Measurements from ENCODE around the gene TIGD1.

TIGD1 gene

DNA sequence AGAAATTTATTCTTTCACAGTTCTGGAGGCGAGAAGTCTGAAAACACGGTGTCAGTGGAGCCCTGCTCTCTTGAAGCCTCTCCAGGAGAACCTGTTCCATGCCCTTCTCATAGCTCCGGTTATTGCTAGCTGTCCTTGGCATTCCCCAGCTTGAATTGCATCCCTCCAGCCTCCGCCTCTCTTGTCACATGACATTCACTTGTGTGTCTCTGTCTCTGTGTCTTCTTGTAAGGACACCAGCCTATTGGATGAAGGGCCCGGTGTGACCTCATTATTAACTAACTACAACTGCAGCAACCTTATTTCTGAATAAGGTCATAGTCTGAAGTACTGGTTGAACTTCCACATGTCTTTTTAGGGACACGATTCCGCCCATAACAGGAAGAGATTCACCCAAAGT is 34.7 kb downstream of the TIGD1 start:
- H3K4me3 ChIP-seq (ENCODE audit: low read depth, low read length), result no peak overlapping the region
- DNase-seq (ENCODE audit: low read depth), result no peak
- TF ChIP-seq, protein P1, sequence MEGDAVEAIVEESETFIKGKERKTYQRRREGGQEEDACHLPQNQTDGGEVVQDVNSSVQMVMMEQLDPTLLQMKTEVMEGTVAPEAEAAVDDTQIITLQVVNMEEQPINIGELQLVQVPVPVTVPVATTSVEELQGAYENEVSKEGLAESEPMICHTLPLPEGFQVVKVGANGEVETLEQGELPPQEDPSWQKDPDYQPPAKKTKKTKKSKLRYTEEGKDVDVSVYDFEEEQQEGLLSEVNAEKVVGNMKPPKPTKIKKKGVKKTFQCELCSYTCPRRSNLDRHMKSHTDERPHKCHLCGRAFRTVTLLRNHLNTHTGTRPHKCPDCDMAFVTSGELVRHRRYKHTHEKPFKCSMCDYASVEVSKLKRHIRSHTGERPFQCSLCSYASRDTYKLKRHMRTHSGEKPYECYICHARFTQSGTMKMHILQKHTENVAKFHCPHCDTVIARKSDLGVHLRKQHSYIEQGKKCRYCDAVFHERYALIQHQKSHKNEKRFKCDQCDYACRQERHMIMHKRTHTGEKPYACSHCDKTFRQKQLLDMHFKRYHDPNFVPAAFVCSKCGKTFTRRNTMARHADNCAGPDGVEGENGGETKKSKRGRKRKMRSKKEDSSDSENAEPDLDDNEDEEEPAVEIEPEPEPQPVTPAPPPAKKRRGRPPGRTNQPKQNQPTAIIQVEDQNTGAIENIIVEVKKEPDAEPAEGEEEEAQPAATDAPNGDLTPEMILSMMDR (conservative IDR thresholded peaks at IDR 0.05; ENCODE audit: low read depth, low read length), result no peak

DNA sequence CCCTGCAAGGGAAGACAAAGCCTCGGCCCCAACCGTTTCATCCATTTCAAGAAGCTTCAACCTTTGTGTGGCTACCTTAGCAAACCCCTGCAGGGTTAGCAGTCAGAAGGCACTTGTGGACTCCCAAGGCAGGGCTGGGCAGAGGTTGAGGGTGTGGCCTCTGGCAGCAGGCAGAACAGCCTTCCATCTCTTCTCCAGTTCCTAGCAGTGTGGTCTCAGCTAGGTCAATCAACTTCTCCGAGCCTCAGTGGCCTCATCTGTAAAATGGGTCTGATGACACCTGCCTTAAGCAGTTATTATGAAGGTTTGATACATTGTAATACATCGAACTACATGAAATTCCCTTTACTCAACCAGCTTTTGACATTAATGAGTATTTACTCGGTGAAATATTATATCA is 37.0 kb downstream of the TIGD1 start:
- TF ChIP-seq, protein P1 (conservative IDR thresholded peaks at IDR 0.05; ENCODE audit: low read depth, low read length), result no peak
- no peak for DNase-seq (ENCODE audit: low read depth)
- H3K4me3 ChIP-seq (ENCODE audit: low read depth, low read length), result no peak overlapping the region

DNA sequence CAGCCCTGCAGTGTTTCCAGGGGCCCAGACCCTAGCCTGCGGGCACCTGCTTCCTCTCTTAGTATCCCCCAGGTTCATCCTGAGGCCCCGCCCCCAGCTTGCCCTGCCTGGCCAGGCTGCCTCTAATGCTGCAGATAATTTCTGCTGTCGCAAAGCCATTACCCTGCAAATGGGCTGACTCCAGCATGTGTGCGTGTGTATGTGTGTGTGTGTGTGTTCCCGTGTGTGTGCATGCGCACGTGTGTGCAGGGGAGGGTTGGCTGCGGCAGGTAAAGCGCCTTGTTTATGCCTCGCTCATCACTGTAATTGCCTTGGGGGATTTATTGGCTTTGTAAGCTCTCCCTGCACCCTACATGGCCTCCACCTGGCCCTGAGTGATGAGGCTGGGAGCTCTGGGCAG is 37.8 kb downstream of the TIGD1 start:
- H3K4me3 ChIP-seq (ENCODE audit: low read depth, low read length), result no peak overlapping the region
- DNase-seq (ENCODE audit: low read depth), result no peak
- TF ChIP-seq, protein P1 (conservative IDR thresholded peaks at IDR 0.05; ENCODE audit: low read depth, low read length), result no peak

DNA sequence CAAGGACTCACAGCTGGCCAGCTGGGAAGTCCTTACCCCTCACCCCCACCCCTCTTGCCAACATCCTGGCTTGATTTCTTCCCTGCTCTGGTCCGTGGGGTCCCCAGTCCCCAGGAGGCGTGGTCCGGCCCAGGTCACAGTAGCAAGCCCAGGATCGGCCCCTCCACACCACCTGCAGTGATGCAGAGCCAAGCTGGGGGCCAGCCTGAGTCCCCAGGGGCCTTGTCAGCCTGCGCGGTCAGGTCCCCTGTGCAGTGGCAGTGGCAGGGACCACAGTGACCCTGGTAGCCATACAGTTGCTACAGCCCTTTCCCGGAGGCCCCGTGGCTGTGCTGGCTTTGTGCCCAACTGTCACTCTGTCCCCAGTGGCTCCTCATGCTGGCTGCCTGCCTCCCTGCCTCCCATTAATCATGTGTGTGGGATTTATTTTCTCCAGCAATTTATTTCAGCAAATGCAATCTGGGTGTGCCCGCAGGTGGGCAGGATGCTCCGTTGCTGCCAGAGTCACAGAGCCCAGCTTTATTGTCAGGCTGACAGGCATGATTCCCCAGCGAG is 38.9 kb downstream of the TIGD1 start:
- DNase-seq (ENCODE audit: low read depth), result no peak
- TF ChIP-seq, protein P1 (conservative IDR thresholded peaks at IDR 0.05; ENCODE audit: low read depth, low read length), result no peak
- H3K4me3 ChIP-seq (ENCODE audit: low read depth, low read length), result no peak overlapping the region

DNA sequence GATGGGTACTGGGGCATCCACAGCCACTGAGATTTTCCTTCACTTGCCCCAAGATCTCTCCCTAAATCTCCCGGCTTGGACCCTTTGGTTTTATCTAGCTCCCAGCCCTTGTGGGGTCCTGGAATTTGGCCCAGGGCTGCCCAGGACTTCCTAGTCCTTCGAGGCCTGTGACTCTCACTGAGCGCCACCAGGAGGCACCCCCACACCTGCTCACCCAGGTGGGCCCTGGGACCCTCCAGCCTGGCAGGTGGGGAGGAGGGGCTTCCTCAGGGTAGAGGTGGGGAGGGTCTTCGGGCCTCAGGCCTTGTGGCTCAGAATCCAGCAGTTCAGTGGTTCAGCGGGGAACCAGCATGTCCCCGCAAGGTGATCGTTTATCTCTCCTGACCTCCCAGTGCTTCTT is 42.1 kb downstream of the TIGD1 start:
- DNase-seq (ENCODE audit: low read depth), result no peak
- no peak overlapping the region for H3K4me3 ChIP-seq (ENCODE audit: low read depth, low read length)
- TF ChIP-seq, protein P1 (conservative IDR thresholded peaks at IDR 0.05; ENCODE audit: low read depth, low read length), result no peak

DNA sequence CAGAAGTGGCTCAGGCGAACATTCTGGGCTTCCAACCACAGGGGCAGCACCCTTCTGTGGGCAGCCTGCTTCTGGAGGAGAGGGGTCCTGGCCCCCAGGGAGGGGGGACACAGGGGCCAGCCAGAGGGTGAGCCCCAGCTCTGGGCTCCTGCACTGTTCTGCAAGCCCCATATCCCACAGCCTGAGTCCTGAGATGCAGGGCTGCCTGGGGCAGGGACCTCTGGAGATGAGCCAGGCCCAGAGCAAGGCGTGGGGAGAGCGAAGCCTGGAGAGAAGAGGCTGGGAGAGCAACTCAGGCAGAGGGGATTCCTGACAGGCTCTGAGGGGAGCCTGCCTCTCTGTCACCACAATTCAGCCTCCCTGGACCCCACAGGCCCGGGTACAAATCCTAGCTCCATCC is 43.6 kb downstream of the TIGD1 start:
- H3K4me3 ChIP-seq (ENCODE audit: low read depth, low read length), result no peak overlapping the region
- no peak for DNase-seq (ENCODE audit: low read depth)
- TF ChIP-seq, protein P1 (conservative IDR thresholded peaks at IDR 0.05; ENCODE audit: low read depth, low read length), result no peak

DNA sequence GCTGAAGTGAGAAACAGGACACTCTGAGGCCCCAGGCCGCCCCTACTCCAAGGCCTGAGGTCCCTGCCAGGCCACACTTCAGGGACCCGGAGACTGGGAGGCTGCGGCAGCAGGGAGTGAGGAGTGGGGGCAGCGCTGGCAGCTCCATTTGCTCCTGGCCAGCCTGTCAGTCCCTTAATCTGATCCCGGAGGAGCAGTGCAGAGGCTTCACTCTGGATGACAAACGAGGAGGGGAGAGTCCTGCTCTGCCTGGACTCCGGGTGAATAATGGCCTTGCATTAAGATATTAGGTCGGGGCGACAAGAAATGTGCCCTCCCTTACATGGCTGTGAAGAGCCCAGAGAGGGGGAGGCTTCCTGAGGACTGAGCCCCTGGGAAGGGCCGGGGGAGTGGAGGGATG is 44.5 kb downstream of the TIGD1 start:
- no peak overlapping the region for H3K4me3 ChIP-seq (ENCODE audit: low read depth, low read length)
- DNase-seq (ENCODE audit: low read depth), result no peak
- TF ChIP-seq, protein P1 (conservative IDR thresholded peaks at IDR 0.05; ENCODE audit: low read depth, low read length), result no peak
